Renal cortex interstitium (tissue), 11 donors: ENCODE data around the gene BID. TPM values are rescaled to one million over a fixed set of nuclear protein-coding genes. Genes with fewer than 3 reads are reported as not detected.
"Not testable (repeated sequence)": the region's sequence is repeated elsewhere in the genome, so short reads cannot be mapped to it uniquely, and the experiment has no call there.

Experiments used
- DNase-seq, 11 donors: peaks; one replicate each; pipeline ENCODE4 v3.0.0-alpha.2; 2013; ENCODE audit warnings: low read depth in 9 of 11, low spot score in 4 of 11; ENCODE audit errors: extremely low read depth in 1 of 11
- polyA plus RNA-seq, 3 donors: library from polyadenylated mRNA; unstranded; fragments of 120-200 nt; gene quantifications; one replicate each; pipeline ENCODE4 v1.2.1, GENCODE V29; 2013; ENCODE audit not compliant: insufficient read length in 3 of 3

The BID gene
- polyA plus RNA-seq, 3 donors, result 14.2 to 22.2 (median 17.5) TPM

DNA sequence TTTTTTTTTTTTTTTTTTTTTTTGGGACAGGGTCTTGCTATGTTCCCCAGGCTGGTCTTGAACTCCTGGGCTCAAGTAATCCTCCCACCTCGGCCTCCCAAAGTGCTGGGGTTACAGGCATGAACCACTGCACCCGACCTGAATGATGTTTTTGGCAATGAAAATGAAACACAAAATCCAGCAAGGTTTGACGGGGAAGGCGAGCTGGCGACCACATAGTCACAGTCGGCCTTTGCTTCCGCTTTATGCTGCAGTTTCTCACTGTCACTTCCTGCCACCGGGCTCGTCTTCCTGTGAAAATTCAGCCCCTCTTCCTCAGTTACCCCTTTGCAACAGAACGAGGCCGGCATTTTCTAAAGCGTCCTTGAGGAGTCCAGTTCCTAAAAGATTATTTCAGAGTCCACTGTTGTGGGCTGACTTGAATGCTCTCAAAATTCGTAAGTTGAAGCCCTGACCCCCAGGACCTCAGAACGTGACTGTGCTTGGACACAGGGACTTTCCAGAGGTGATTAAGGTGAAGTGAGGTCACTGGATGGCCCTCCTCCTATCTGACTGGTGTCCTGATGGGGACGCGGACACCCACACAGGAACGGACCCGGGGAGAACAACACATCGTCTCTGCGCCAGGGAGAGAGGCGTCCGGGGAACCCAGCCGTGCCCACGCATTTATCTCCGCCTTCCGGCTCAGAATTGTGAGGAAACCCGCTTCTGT, 2.9 kb upstream of the BID start:
- DNase-seq, result no peak

DNA sequence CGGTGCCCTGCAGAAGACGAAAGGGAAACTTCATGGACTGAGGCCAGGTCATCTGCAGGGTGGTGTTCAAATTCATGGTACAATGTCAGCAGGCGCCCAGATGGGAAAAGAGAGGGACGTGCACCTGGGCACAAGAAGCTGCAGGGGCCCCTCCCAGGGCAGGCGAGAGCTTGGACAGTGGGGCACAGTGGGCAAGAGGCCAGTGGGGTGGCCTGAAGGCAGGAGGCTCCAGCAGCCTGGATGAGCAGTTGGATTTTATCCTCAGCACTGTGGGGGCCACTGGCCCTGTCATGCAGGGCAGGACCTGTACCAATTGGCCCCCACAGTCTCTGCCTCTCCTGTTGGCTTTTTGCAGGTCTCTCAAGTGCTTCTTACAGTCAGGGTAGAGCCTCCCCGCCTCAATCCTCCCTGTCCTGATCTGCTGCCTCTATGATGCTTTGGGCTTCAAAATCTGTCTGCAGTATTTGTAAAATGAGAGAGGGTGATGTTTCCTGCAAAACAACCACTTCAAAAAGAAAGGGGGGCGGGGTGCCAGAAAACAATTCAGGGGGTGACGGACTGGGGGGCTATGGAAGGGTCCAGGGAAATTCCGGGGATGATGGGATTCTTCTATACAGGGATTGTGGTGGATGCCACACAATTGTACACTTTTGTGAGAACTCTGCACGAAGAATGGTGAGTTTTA, 1.7 kb upstream of the BID start:
- no peak for DNase-seq

- DNase-seq, result no peak
Measured at GRCh38 chr22:17774926-17775685, 837 bp upstream of the BID start.

- no peak for DNase-seq
Measured at GRCh38 chr22:17773606-17774205, 563 bp downstream of the BID start.

DNA sequence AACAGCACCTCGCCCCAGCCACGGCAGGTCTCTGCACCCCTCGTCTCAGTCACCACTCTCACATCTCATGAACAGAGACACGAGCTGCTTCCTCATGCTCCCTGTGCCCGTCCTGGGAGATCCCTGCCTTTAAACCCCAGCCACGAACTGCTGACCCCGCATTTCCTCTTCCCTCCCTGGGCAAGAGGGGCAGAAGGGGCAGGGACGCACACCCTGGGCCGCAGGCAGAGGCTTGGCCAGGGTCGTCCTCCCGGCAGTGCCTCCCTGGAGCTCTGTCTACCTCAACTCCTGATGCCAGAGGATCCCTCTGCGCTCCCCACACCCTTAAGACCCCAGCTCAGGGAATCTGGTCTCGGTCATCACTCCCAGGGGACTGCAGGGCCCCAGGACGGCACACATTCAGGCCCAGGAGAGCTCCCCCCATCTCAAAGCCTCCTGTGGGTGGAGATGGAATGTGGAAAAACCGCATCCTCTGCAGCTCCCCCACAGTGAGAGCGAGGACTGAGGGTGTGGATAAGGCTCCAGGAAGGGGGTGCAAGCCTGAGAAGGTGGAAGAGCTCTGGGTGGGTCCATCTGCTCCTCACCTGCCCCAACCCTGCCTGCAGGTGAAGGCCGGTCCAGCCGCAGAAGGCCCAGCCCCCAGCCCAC, 1.2 kb downstream of the BID start:
- no peak for DNase-seq

- no peak for DNase-seq
Measured at GRCh38 chr22:17772249-17772957, 1.9 kb downstream of the BID start.

GRCh38 chr22:17770180-17771077, 3.8 kb downstream of the BID start:
- no peak for DNase-seq

- no peak for DNase-seq
Measured at GRCh38 chr22:17769716-17770082, 4.6 kb downstream of the BID start.

- no peak for DNase-seq
Measured at GRCh38 chr22:17769013-17769715, 5.1 kb downstream of the BID start.

- no peak for DNase-seq
Measured at GRCh38 chr22:17767233-17768065, 6.8 kb downstream of the BID start.

- DNase-seq, result not testable (repeated sequence)
Measured at GRCh38 chr22:17764852-17765251, 9.4 kb downstream of the BID start.

DNA sequence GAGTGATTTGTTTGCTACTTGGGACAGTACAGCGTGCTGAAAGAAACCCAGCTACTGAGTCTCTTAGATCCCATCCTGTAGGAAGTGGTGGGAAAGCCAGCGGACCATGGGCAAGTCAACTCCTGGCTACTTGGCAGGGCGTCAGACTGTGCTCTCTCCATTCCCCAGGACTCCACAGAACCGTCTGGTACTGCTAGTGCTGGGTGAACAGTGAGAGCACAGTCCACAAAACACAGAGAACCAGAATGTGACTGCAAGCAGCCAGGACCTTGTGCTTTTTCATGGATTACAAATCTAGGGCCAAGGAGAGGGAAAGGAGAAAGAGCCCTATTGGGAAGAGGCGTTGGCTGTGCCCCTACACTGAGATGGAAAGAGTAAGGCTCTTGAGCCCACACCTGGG, 10.2 kb downstream of the BID start:
- no peak for DNase-seq

GRCh38 chr22:17763442-17763841, 10.8 kb downstream of the BID start:
- DNase-seq, result not testable (repeated sequence)

- no peak for DNase-seq
Measured at GRCh38 chr22:17761138-17761488, 13.2 kb downstream of the BID start.

DNA sequence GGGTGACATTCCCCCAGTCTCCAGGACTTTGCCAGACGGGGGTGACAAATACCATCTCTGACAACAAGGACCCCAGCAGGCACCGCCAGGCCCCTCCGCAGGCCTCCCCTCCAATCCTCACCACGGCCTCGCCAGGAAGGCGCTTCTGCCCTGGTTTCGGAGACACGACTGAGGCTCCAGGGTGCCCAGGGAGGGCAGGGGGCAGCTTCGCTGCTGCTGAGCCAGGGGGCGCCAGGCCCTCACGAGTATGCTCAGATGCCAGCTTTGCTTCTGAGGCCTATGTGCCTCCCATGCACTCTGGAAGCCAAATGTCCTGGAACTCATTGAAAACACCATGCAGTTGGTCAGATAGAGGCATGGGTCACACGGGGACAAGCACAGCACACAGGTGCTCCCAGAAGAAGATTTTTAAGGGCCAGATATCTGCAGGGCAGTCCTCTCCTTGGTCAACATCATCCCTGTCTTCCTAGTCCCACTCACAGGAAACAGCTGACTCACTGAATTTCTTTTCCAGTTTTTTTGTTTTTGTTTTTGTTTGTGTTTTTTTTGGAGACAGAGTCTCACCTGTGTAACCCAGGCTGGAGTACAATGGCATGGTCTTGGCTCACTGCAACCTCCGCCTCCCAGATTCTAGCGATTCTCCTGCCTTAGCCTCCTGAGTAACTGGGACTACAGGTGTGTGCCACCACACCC, 19.9 kb downstream of the BID start:
- no peak for DNase-seq
